DMS53 treated with DMSO at 0.1 percent for 48 hours (cell line): ENCODE data around the gene DAAM1.

ENCODE experiments used
- DNase-seq: peaks from one replicate; lab custom pipeline; 2025; ENCODE audit not compliant: unreplicated experiment; lab: John Stamatoyannopoulos, UW

The DAAM1 gene

DNA sequence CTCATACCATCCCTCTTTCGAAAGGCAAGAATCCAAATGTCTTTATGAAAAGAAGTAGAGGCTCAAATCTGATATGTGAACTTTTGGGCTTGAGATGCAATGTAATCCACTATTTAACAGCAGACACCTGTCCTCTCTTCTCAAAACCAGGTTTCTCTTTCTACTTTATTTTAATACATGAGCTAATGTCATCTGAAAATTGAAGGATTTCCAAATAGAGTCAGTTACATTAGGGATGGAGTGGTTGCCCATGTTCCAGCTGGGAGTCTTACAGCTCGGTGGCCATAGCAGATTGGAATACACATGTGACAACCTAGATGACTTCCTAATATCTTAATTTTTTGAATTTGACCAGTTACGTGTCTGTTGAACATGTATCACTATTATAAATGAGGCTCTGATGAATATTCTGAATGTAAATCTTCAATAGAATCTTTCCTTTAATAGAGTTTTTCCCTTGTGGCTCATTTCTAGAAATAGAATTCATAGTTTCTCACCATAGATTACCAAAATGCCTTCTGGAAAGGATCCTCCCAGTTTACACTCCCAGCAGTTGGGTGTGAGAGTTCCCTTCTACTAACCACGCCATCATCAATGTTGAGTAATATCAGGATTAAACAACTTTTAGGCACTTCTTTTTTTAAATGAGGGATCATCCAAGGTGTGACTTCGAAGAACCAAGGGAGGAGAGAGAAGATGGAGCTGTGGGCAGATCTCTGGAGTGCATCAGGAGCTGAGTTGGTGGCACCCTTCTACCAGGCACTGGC lies 227.6 kb downstream of the DAAM1 start:
- no peak for DNase-seq

DNA sequence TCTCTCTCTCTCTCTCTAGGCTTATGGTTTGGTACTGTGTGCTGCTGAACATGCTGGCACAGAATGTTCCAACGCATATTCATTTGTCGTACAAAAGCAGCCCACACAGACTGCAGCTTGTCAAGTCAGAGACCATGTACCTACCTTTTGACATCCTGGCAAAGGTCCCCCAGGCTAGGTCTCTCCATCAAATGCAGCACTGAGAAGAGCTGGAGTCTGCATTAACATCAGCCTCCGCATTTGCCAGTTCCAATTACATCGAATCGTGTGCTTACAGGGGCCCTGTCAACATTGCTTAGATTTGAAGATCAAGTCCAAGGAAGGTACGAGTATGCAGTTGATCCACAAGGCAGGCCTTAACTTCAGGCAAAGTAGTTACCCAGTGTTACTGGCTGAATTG lies 228.8 kb downstream of the DAAM1 start:
- DNase-seq, result no peak

DNA sequence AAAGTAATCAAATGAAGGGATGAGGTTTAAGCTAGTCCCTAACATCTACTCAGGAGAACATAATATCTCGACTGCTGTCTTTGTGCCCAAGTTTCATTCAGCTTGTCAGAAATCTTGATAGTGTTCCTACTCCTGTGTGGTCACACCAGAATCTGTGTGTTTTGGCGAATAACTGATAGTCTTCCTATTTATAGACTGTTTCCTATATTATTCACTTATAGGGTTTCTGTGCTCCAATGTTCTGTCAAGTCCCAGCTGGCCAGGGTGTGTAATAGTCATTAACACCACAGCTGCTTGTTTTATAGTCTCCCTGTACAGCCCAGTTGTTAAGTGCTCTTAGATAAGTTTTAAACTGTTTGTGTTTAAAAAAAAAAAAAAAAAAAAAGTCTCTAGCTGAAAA lies 230.8 kb downstream of the DAAM1 start:
- no peak for DNase-seq
